HEK293 (cell line): ENCODE measurements around the gene CCDC183.
A peak's percentile ranks its signal among the peaks of the same experiment; 100 is the strongest.

ENCODE experiments used
- CTCF ChIA-PET: fragments of 350-600 bp; formaldehyde crosslinking; extraction: SDS; loops from one replicate; lab custom pipeline; 2021; ENCODE audit warnings: antibody characterized with exemption; lab: Yijun Ruan, JAX
- POLR2A ChIA-PET: fragments of 300-600 bp; formaldehyde crosslinking; extraction: SDS; loops from one replicate; lab custom pipeline; 2020; ENCODE audit warnings: antibody characterized with exemption, inconsistent platforms; lab: Yijun Ruan, JAX
- H3K27ac ChIP-seq: fragments of 200-500 bp; sonication (Bioruptor generic); 2 replicates; pipeline ENCODE4 v1.5.1; 2014; ENCODE audit warnings: low read depth, low read length, control low read depth, inconsistent platforms; ENCODE audit errors: extremely low read depth
- H3K36me3 ChIP-seq, 2 experiments: fragments of 200-500 bp in 1 of 2; sonication (Bioruptor generic) in 1 of 2; 1 replicate in 1 of 2; 2 replicates in 1 of 2; pipeline ENCODE4 v1.5.1; 2014 to 2017; ENCODE audit warnings: inconsistent platforms in 2 of 2, low read length in 2 of 2; ENCODE audit not compliant: control insufficient read depth in 2 of 2, insufficient read depth in 1 of 2
- H3K4me1 ChIP-seq: fragments of 200-500 bp; sonication (Bioruptor generic); 2 replicates; pipeline ENCODE4 v1.5.1; 2014; ENCODE audit warnings: mild to moderate bottlenecking, low read length, inconsistent platforms; ENCODE audit not compliant: control insufficient read depth, insufficient read depth
- H3K4me3 ChIP-seq: 2 replicates; pipeline ENCODE4 v1.5.1; 2011; ENCODE audit warnings: low read depth, mild to moderate bottlenecking, control low read depth, low read length, moderate library complexity
- H3K9me3 ChIP-seq: fragments of 200-500 bp; sonication (Bioruptor generic); 2 replicates; pipeline ENCODE4 v1.5.1; 2014; ENCODE audit warnings: low read depth, low read length, inconsistent platforms; ENCODE audit not compliant: control insufficient read depth, insufficient read depth
- ATF2 ChIP-seq: fragments of 450-650 bp; formaldehyde crosslinking; IDR thresholded peaks from 2 replicates; pipeline ENCODE4 v1.5.1; 2016; ENCODE audit warnings: missing biosample characterization, missing genetic modification characterization, low read depth
- BCL11A ChIP-seq: fragments of 450-650 bp; formaldehyde crosslinking; IDR thresholded peaks from 2 replicates; pipeline ENCODE4 v1.5.1; 2016; ENCODE audit warnings: low read depth, missing biosample characterization, missing genetic modification characterization
- BCL11B ChIP-seq: fragments of 450-650 bp; formaldehyde crosslinking; IDR thresholded peaks from 2 replicates; pipeline ENCODE4 v1.5.1; 2016; ENCODE audit warnings: low read depth, missing biosample characterization, missing genetic modification characterization
- BCL6B ChIP-seq: fragments of 450-650 bp; formaldehyde crosslinking; IDR thresholded peaks from 2 replicates; pipeline ENCODE4 v1.5.1; 2017; ENCODE audit warnings: missing biosample characterization, missing genetic modification characterization
- MZF1 ChIP-seq: fragments of 450-650 bp; formaldehyde crosslinking; IDR thresholded peaks from 2 replicates; pipeline ENCODE4 v1.5.1; 2017; ENCODE audit warnings: missing biosample characterization, missing genetic modification characterization, borderline replicate concordance
- PRDM10 ChIP-seq: fragments of 450-650 bp; formaldehyde crosslinking; IDR thresholded peaks from 2 replicates; pipeline ENCODE4 v1.5.1; 2016; ENCODE audit warnings: missing biosample characterization, missing genetic modification characterization
- SP7 ChIP-seq: fragments of 450-650 bp; formaldehyde crosslinking; IDR thresholded peaks from 2 replicates; pipeline ENCODE4 v1.5.1; 2016; ENCODE audit warnings: missing biosample characterization, missing genetic modification characterization
- TRIM28 ChIP-seq: IDR thresholded peaks from 2 replicates; pipeline ENCODE4 v1.6.1; 2011; ENCODE audit warnings: low read length, control low read depth, borderline replicate concordance
- ZBTB17 ChIP-seq: fragments of 450-650 bp; formaldehyde crosslinking; IDR thresholded peaks from 2 replicates; pipeline ENCODE4 v1.5.1; 2016; ENCODE audit warnings: missing biosample characterization, missing genetic modification characterization
- ZBTB26 ChIP-seq: fragments of 450-650 bp; formaldehyde crosslinking; optimal IDR thresholded peaks from 2 replicates; pipeline ENCODE3; 2016; ENCODE audit warnings: missing biosample characterization, mild to moderate bottlenecking, missing genetic modification characterization
- ZNF10 ChIP-seq: fragments of 450-650 bp; formaldehyde crosslinking; IDR thresholded peaks from 2 replicates; pipeline ENCODE4 v1.5.1; 2017; ENCODE audit warnings: missing biosample characterization, missing genetic modification characterization
- ZNF146 ChIP-seq: fragments of 450-650 bp; formaldehyde crosslinking; IDR thresholded peaks from 2 replicates; pipeline ENCODE4 v1.5.1; 2016; ENCODE audit warnings: missing biosample characterization, missing genetic modification characterization
- ZNF157 ChIP-seq: fragments of 450-650 bp; formaldehyde crosslinking; IDR thresholded peaks from 2 replicates; pipeline ENCODE4 v1.5.1; 2016; ENCODE audit warnings: missing biosample characterization, missing genetic modification characterization
- ZNF341 ChIP-seq: fragments of 450-650 bp; formaldehyde crosslinking; IDR thresholded peaks from 2 replicates; pipeline ENCODE4; 2016; ENCODE audit warnings: low read depth, missing biosample characterization, missing genetic modification characterization
- ZNF362 ChIP-seq: fragments of 450-650 bp; formaldehyde crosslinking; IDR thresholded peaks from 2 replicates; pipeline ENCODE4 v1.5.1; 2016; ENCODE audit warnings: missing biosample characterization, missing genetic modification characterization
- ZNF394 ChIP-seq: fragments of 450-650 bp; formaldehyde crosslinking; IDR thresholded peaks from 2 replicates; pipeline ENCODE4 v1.5.1; 2016; ENCODE audit warnings: missing biosample characterization, missing genetic modification characterization, mild to moderate bottlenecking, moderate library complexity, borderline replicate concordance
- ZNF501 ChIP-seq: fragments of 450-650 bp; formaldehyde crosslinking; IDR thresholded peaks from 2 replicates; pipeline ENCODE4 v1.5.1; 2016; ENCODE audit warnings: missing biosample characterization, missing genetic modification characterization
- ZSCAN23 ChIP-seq: fragments of 450-650 bp; formaldehyde crosslinking; IDR thresholded peaks from 2 replicates; pipeline ENCODE4 v1.5.1; 2016; ENCODE audit warnings: missing biosample characterization, missing genetic modification characterization
- TF ChIP-seq, protein P1 (sequence below): fragments of 450-650 bp; formaldehyde crosslinking; IDR thresholded peaks from 2 replicates; pipeline ENCODE4 v1.5.1; 2017; ENCODE audit warnings: missing biosample characterization, missing genetic modification characterization
- TF ChIP-seq, protein P2 (sequence below): fragments of 450-650 bp; formaldehyde crosslinking; IDR thresholded peaks from 2 replicates; pipeline ENCODE4 v1.5.1; 2016; ENCODE audit warnings: missing biosample characterization, missing genetic modification characterization

CCDC183 gene

GRCh38 chr9:136847826-136848392, 51.8 kb downstream of the CCDC183 start (continued):
- TF ChIP-seq, protein P1, sequence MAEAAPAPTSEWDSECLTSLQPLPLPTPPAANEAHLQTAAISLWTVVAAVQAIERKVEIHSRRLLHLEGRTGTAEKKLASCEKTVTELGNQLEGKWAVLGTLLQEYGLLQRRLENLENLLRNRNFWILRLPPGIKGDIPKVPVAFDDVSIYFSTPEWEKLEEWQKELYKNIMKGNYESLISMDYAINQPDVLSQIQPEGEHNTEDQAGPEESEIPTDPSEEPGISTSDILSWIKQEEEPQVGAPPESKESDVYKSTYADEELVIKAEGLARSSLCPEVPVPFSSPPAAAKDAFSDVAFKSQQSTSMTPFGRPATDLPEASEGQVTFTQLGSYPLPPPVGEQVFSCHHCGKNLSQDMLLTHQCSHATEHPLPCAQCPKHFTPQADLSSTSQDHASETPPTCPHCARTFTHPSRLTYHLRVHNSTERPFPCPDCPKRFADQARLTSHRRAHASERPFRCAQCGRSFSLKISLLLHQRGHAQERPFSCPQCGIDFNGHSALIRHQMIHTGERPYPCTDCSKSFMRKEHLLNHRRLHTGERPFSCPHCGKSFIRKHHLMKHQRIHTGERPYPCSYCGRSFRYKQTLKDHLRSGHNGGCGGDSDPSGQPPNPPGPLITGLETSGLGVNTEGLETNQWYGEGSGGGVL, result 0 out of 2 replicates have a peak, but pooled peaks have one; percentile 7
- TF ChIP-seq ZNF10 (tag by site-specific recombination) (peak; percentile 48; the same call in 1 of the 2 replicates), ZNF362 (tag by site-specific recombination) (no peak), ZNF157 (tag by site-specific recombination) (no peak), BCL11B (tag by site-specific recombination) (peak; percentile 97), ZNF146 (no peak), TRIM28 (no peak), ZNF501 (peak; percentile 83), ZNF394 (peak; percentile 41; the same call in 1 of the 2 replicates), BCL6B (tag by site-specific recombination) (no peak), ZBTB17 (peak; percentile 70), BCL11A (tag by site-specific recombination) (peak; percentile 93)

- 0 out of 2 replicates have a peak, but pooled peaks cover 4% of the 10 kb centered on the region for H3K4me1 ChIP-seq
- CTCF ChIA-PET, result interaction anchor here (0.6 to 2.3 kb wide), 6 partner anchors 43 to 201 kb away, joined by 3 to 11 read pairs (median 4); partner anchors contain the start of gene LCN8
- peak overlapping the region; percentile 94 for H3K27ac ChIP-seq
- H3K36me3 ChIP-seq, result peaks cover 0 to 27% of the 10 kb centered on the region in 2 experiments; a peak in 1 of 3 replicates
- H3K9me3 ChIP-seq, result no peaks in the 10 kb centered on the region
- POLR2A ChIA-PET, result interaction anchor here (0.6 to 2.0 kb wide), 15 partner anchors 10 to 187 kb away, joined by 3 to 17 read pairs (median 4); partner anchors contain the start of genes EDF1, PAXX and TRAF2
- H3K4me3 ChIP-seq, result peak overlapping the region; percentile 57
- no peak for TF ChIP-seq MZF1 (tag by site-specific recombination)
- TF ChIP-seq, protein P2, sequence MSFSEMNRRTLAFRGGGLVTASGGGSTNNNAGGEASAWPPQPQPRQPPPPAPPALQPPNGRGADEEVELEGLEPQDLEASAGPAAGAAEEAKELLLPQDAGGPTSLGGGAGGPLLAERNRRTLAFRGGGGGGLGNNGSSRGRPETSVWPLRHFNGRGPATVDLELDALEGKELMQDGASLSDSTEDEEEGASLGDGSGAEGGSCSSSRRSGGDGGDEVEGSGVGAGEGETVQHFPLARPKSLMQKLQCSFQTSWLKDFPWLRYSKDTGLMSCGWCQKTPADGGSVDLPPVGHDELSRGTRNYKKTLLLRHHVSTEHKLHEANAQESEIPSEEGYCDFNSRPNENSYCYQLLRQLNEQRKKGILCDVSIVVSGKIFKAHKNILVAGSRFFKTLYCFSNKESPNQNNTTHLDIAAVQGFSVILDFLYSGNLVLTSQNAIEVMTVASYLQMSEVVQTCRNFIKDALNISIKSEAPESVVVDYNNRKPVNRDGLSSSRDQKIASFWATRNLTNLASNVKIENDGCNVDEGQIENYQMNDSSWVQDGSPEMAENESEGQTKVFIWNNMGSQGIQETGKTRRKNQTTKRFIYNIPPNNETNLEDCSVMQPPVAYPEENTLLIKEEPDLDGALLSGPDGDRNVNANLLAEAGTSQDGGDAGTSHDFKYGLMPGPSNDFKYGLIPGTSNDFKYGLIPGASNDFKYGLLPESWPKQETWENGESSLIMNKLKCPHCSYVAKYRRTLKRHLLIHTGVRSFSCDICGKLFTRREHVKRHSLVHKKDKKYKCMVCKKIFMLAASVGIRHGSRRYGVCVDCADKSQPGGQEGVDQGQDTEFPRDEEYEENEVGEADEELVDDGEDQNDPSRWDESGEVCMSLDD (tag by site-specific recombination), result peak; percentile 62
- TF ChIP-seq ATF2 (tag by site-specific recombination), result no peak
- TF ChIP-seq SP7, result no peak; the same call in 1 of the 2 replicates
- peak; percentile 50; the same call in 1 of the 2 replicates for TF ChIP-seq PRDM10
- no peak for TF ChIP-seq ZSCAN23 (tag by site-specific recombination)
- TF ChIP-seq ZNF341 (tag by site-specific recombination), result peak; percentile 7; the same call in 1 of the 2 replicates
- peak; percentile 80 for TF ChIP-seq ZBTB26 (tag by site-specific recombination)
These were observed 52.4 kb downstream of the CCDC183 start for GRCh38 chr9:136848393-136849037.
